ENCODE results near the gene SAFB2. TPM values are rescaled to one million over a fixed set of nuclear protein-coding genes. Genes with fewer than 3 reads are reported as not detected.

Gene SAFB2
- total RNA-seq, 2 experiments from 2014 or later: 65.0 to 78.6 TPM

GRCh38 chr19:5632657-5633056 is 10.1 kb upstream of the SAFB2 start:
- intact Hi-C loops (cut with DNase I, micrococcal nuclease): no loop called here
- CTCF ChIA-PET: no interaction called here
- Mint-ChIP-seq H3K27me3 (no peaks in the 10 kb centered on the region), H3K9me3 (ENCODE audit: low read depth) (no peaks in the 10 kb centered on the region), H3K4me1 (peaks cover 71% of the 10 kb centered on the region), H3K4me3 (no peak overlapping the region), H3K36me3 (ENCODE audit: low read depth) (peaks cover 53% of the 10 kb centered on the region), H3K27ac (no peak overlapping the region)
- DNase-seq (no peak), ATAC-seq (no peak)
- POLR2A ChIA-PET: interaction anchor here (0.7 kb wide), 1 partner anchor 740 kb away, joined by 3 read pairs; the partner anchor contains the start of gene ALKBH7

GRCh38 chr19:5632241-5632612 is 9.7 kb upstream of the SAFB2 start:
- no peak overlapping the region for H3K27ac Mint-ChIP-seq
- no peaks in the 10 kb centered on the region for H3K9me3 Mint-ChIP-seq (ENCODE audit: low read depth)
- peaks cover 54% of the 10 kb centered on the region for H3K36me3 Mint-ChIP-seq (ENCODE audit: low read depth)
- DNase-seq: no peak
- POLR2A ChIA-PET: no interaction called here
- CTCF ChIA-PET: interaction anchor here (0.6 kb wide), 1 partner anchor 998 kb away, joined by 4 read pairs; no protein-coding TSS in a partner anchor
- intact Hi-C loops (cut with DNase I, micrococcal nuclease): no loop called here
- H3K27me3 Mint-ChIP-seq: no peaks in the 10 kb centered on the region
- H3K4me1 Mint-ChIP-seq: peaks cover 71% of the 10 kb centered on the region
- no peak overlapping the region for H3K4me3 Mint-ChIP-seq
- no peak for ATAC-seq

- ATAC-seq (no peak), DNase-seq (no peak)
- ChIA-PET CTCF (interaction anchor here (0.6 kb wide), 1 partner anchor 997 kb away, joined by 4 read pairs; no protein-coding TSS in a partner anchor), POLR2A (interaction anchor here (1.1 kb wide), 1 partner anchor 13 kb away, joined by 4 read pairs; no protein-coding TSS in a partner anchor)
- Mint-ChIP-seq H3K4me3 (no peak overlapping the region), H3K27ac (no peak overlapping the region), H3K36me3 (ENCODE audit: low read depth) (peaks cover 58% of the 10 kb centered on the region), H3K27me3 (no peaks in the 10 kb centered on the region), H3K4me1 (peaks cover 76% of the 10 kb centered on the region), H3K9me3 (ENCODE audit: low read depth) (no peaks in the 10 kb centered on the region)
- intact Hi-C loops (cut with DNase I, micrococcal nuclease): no loop called here
Observed at GRCh38 chr19:5631567-5632240, 9.1 kb upstream of the SAFB2 start.

- Mint-ChIP-seq H3K27me3 (no peaks in the 10 kb centered on the region), H3K4me1 (peaks cover 87% of the 10 kb centered on the region), H3K36me3 (ENCODE audit: low read depth) (peaks cover 77% of the 10 kb centered on the region), H3K4me3 (peak overlapping the region; percentile 15), H3K27ac (peak overlapping the region; percentile 51), H3K9me3 (ENCODE audit: low read depth) (no peaks in the 10 kb centered on the region)
- DNase-seq: no peak
- CTCF ChIA-PET: interaction anchor here (0.8 kb wide), 1 partner anchor 49 kb away, joined by 3 read pairs; no protein-coding TSS in a partner anchor
- intact Hi-C loops (cut with DNase I, micrococcal nuclease): loop anchor here in 1 of 2 experiments (10.0 kb wide), 1 partner anchor 746 kb away; the partner anchor contains the start of genes ALKBH7 and PSPN
- ATAC-seq: no peak
- POLR2A ChIA-PET: no interaction called here
Observed at GRCh38 chr19:5628919-5629481, 6.4 kb upstream of the SAFB2 start.

GRCh38 chr19:5628461-5628860 is 5.9 kb upstream of the SAFB2 start:
- DNase-seq: no peak
- peaks cover 85% of the 10 kb centered on the region for H3K4me1 Mint-ChIP-seq
- ATAC-seq: no peak
- ChIA-PET POLR2A (no interaction called here), CTCF (no interaction called here)
- no peak overlapping the region for H3K4me3 Mint-ChIP-seq
- H3K36me3 Mint-ChIP-seq (ENCODE audit: low read depth): peaks cover 81% of the 10 kb centered on the region
- no peaks in the 10 kb centered on the region for H3K27me3 Mint-ChIP-seq
- intact Hi-C loops (cut with DNase I, micrococcal nuclease): loop anchor here in 1 of 2 experiments (10.0 kb wide), 1 partner anchor 746 kb away; the partner anchor contains the start of genes ALKBH7 and PSPN
- peak overlapping the region; percentile 39 for H3K27ac Mint-ChIP-seq
- H3K9me3 Mint-ChIP-seq (ENCODE audit: low read depth): no peaks in the 10 kb centered on the region

GRCh38 chr19:5627395-5627904 is 4.9 kb upstream of the SAFB2 start:
- CTCF ChIA-PET: interaction anchor here (1.1 to 1.4 kb wide), 2 partner anchors 10 to 62 kb away, joined by 3 read pairs; partner anchors contain the start of gene RPL36
- peak overlapping the region; percentile 25 for H3K4me3 Mint-ChIP-seq
- ATAC-seq: no peak

GRCh38 chr19:5625641-5626040 is 3.1 kb upstream of the SAFB2 start:
- POLR2A ChIA-PET: no interaction called here
- no peaks in the 10 kb centered on the region for H3K27me3 Mint-ChIP-seq

More at GRCh38 chr19:5627395-5627904, 4.9 kb upstream of the SAFB2 start:
- POLR2A ChIA-PET: interaction anchor here (0.6 to 0.8 kb wide), 2 partner anchors 59 to 335 kb away, joined by 5 to 8 read pairs; no protein-coding TSS in a partner anchor
- Mint-ChIP-seq H3K27ac (peak overlapping the region; percentile 34), H3K9me3 (ENCODE audit: low read depth) (no peaks in the 10 kb centered on the region), H3K4me1 (peaks cover 76% of the 10 kb centered on the region), H3K27me3 (no peaks in the 10 kb centered on the region), H3K36me3 (ENCODE audit: low read depth) (peaks cover 80% of the 10 kb centered on the region)
- peak; percentile 78 for DNase-seq
- intact Hi-C loops (cut with DNase I, micrococcal nuclease): loop anchor here in 1 of 2 experiments (10.0 kb wide), 1 partner anchor 747 kb away; the partner anchor contains the start of genes ALKBH7 and PSPN

GRCh38 chr19:5624741-5625278 is 2.2 kb upstream of the SAFB2 start:
- POLR2A ChIA-PET: interaction anchor here (0.6 kb wide), 1 partner anchor 23 kb away, joined by 4 read pairs; no protein-coding TSS in a partner anchor
- peaks cover 72% of the 10 kb centered on the region for H3K4me1 Mint-ChIP-seq
- CTCF ChIA-PET: interaction anchor here (0.9 kb wide), 1 partner anchor 10 kb away, joined by 3 read pairs; no protein-coding TSS in a partner anchor

More at GRCh38 chr19:5625641-5626040, 3.1 kb upstream of the SAFB2 start:
- Mint-ChIP-seq H3K27ac (peak overlapping the region; percentile 86), H3K4me3 (peak overlapping the region; percentile 100), H3K36me3 (ENCODE audit: low read depth) (peaks cover 78% of the 10 kb centered on the region), H3K9me3 (ENCODE audit: low read depth) (no peaks in the 10 kb centered on the region), H3K4me1 (peaks cover 69% of the 10 kb centered on the region)
- ATAC-seq (no peak), DNase-seq (no peak)
- intact Hi-C loops (cut with DNase I, micrococcal nuclease): loop anchor here in 1 of 2 experiments (10.0 kb wide), 1 partner anchor 749 kb away; the partner anchor contains the start of genes ALKBH7 and PSPN
- CTCF ChIA-PET: no interaction called here

GRCh38 chr19:5624018-5624663 is 1.6 kb upstream of the SAFB2 start:
- no peak for ATAC-seq
- H3K4me3 Mint-ChIP-seq: peak overlapping the region; percentile 100
- ChIA-PET POLR2A (interaction anchor here (0.5 to 2.8 kb wide), 6 partner anchors 23 to 545 kb away, joined by 3 to 11 read pairs (median 4); no protein-coding TSS in a partner anchor), CTCF (interaction anchor here (0.6 to 0.9 kb wide), 2 partner anchors 11 to 959 kb away, joined by 3 to 4 read pairs; no protein-coding TSS in a partner anchor)
- H3K9me3 Mint-ChIP-seq (ENCODE audit: low read depth): no peaks in the 10 kb centered on the region
- peaks cover 80% of the 10 kb centered on the region for H3K36me3 Mint-ChIP-seq (ENCODE audit: low read depth)
- H3K27ac Mint-ChIP-seq: peak overlapping the region; percentile 86
- intact Hi-C loops (cut with DNase I, micrococcal nuclease): loop anchor here in 1 of 2 experiments (5.0 to 10.0 kb wide), 2 partner anchors 751 to 1557 kb away; partner anchors contain the start of genes ALKBH7, PSPN and ZBTB7A
- DNase-seq: peak; percentile 48
- peaks cover 70% of the 10 kb centered on the region for H3K4me1 Mint-ChIP-seq
- H3K27me3 Mint-ChIP-seq: no peaks in the 10 kb centered on the region

More at GRCh38 chr19:5624741-5625278, 2.2 kb upstream of the SAFB2 start:
- DNase-seq: no peak
- peaks cover 82% of the 10 kb centered on the region for H3K36me3 Mint-ChIP-seq (ENCODE audit: low read depth)
- H3K27ac Mint-ChIP-seq: peak overlapping the region; percentile 86
- H3K4me3 Mint-ChIP-seq: peak overlapping the region; percentile 100
- no peaks in the 10 kb centered on the region for H3K27me3 Mint-ChIP-seq
- no peak for ATAC-seq
- no peaks in the 10 kb centered on the region for H3K9me3 Mint-ChIP-seq (ENCODE audit: low read depth)
- intact Hi-C loops (cut with DNase I, micrococcal nuclease): loop anchor here in 1 of 2 experiments (5.0 to 10.0 kb wide), 2 partner anchors 750 to 1558 kb away; partner anchors contain the start of genes ALKBH7, PSPN and ZBTB7A

- Mint-ChIP-seq H3K27me3 (no peaks in the 10 kb centered on the region), H3K9me3 (ENCODE audit: low read depth) (no peaks in the 10 kb centered on the region), H3K4me1 (peaks cover 70% of the 10 kb centered on the region), H3K27ac (peak overlapping the region; percentile 100), H3K4me3 (peak overlapping the region; percentile 100), H3K36me3 (ENCODE audit: low read depth) (peaks cover 80% of the 10 kb centered on the region)
- ChIA-PET POLR2A (interaction anchor here (0.5 to 2.8 kb wide), 4 partner anchors 51 to 112 kb away, joined by 3 to 11 read pairs (median 6); partner anchors contain the start of genes CATSPERD and LONP1), CTCF (interaction anchor here (0.9 to 1.4 kb wide), 4 partner anchors 19 to 66 kb away, joined by 3 to 6 read pairs (median 4); partner anchors contain the start of gene RPL36)
- DNase-seq (peak; percentile 43), ATAC-seq (no peak)
- intact Hi-C loops (cut with DNase I, micrococcal nuclease): loop anchor here (1.0 to 10.0 kb wide), 8 partner anchors 57 to 1556 kb away; partner anchors contain the start of genes ALKBH7 (in 1 of the 2), CATSPERD (in 1 of the 2), DPP9 (in 1 of the 2) and LONP1 (in 1 of the 2)
Observed at GRCh38 chr19:5623397-5624017, 931 bp upstream of the SAFB2 start.
